OCI-LY7 (cell line): ENCODE data around the gene DOLK. TPM values are rescaled to one million over a fixed set of nuclear protein-coding genes. Genes with fewer than 3 reads are reported as not detected.

Experiments used
- BruUV-seq: library from RNA; stranded (reverse); fragments of 400-500 nt; replicated peaks from 2 replicates; lab custom pipeline; 2021; lab: Mats Ljungman, UMichigan
- CTCF ChIA-PET: fragments of 300-600 bp; sonication (Branson Sonifier 250); formaldehyde crosslinking; loops from one replicate; lab custom pipeline; 2022; ENCODE audit warnings: antibody characterized with exemption; ENCODE audit not compliant: unreplicated experiment; lab: Charles Lee
- POLR2A ChIA-PET: fragments of 300-600 bp; sonication (Branson Sonifier 250); formaldehyde crosslinking; loops from one replicate; lab custom pipeline; 2022; ENCODE audit warnings: antibody characterized with exemption; lab: Charles Lee
- DNase-seq: peaks from one replicate; pipeline ENCODE4 v3.0.0-alpha.2; 2015; ENCODE audit warnings: low spot score
- H2AFZ ChIP-seq: fragments of 200-600 bp; sonication (generic), shearing (Covaris generic); 2 replicates; pipeline ENCODE4 v1.6.1; 2014; ENCODE audit warnings: mild to moderate bottlenecking, antibody characterized with exemption, low read length, moderate library complexity
- H3K27ac ChIP-seq: fragments of 200-600 bp; sonication (generic); 2 replicates; pipeline ENCODE4 v1.5.1; 2014; ENCODE audit warnings: mixed run types, low read depth, mild to moderate bottlenecking, moderate library complexity, low read length, inconsistent platforms; ENCODE audit not compliant: poor library complexity, severe bottlenecking
- H3K36me3 ChIP-seq: fragments of 200-600 bp; sonication (generic); 2 replicates; pipeline ENCODE4 v1.6.1; 2014; ENCODE audit warnings: mild to moderate bottlenecking, antibody characterized with exemption, low read length, moderate library complexity, mixed read lengths; ENCODE audit not compliant: insufficient read depth
- H3K4me1 ChIP-seq: fragments of 200-600 bp; sonication (generic); 2 replicates; pipeline ENCODE4 v1.5.1; 2014; ENCODE audit warnings: mild to moderate bottlenecking, low read length; ENCODE audit not compliant: insufficient read depth, poor library complexity, severe bottlenecking
- H3K4me2 ChIP-seq: fragments of 200-600 bp; sonication (generic); 2 replicates; pipeline ENCODE4 v1.6.1; 2014; ENCODE audit warnings: mild to moderate bottlenecking, low read length
- H3K4me3 ChIP-seq: fragments of 200-600 bp; sonication (generic); 2 replicates; pipeline ENCODE4 v1.5.1; 2014; ENCODE audit warnings: mild to moderate bottlenecking, low read depth, low read length; ENCODE audit not compliant: poor library complexity, severe bottlenecking
- H3K79me2 ChIP-seq: fragments of 200-600 bp; sonication (generic); 2 replicates; pipeline ENCODE4 v1.6.1; 2016; ENCODE audit warnings: low read depth, mild to moderate bottlenecking, low read length, moderate library complexity, mixed read lengths; ENCODE audit not compliant: insufficient read depth
- H3K9me2 ChIP-seq: fragments of 200-600 bp; sonication (generic); 2 replicates; pipeline ENCODE4 v1.6.1; 2016; ENCODE audit warnings: mild to moderate bottlenecking, low read length, mixed read lengths; ENCODE audit not compliant: insufficient read depth
- H3K9me3 ChIP-seq: fragments of 200-600 bp; sonication (generic); 2 replicates; pipeline ENCODE4 v1.6.1; 2014; ENCODE audit warnings: mild to moderate bottlenecking, mixed run types, low read length, mixed read lengths
- H4K20me1 ChIP-seq: fragments of 200-600 bp; sonication (generic); 2 replicates; pipeline ENCODE4 v1.6.1; 2014; ENCODE audit warnings: mild to moderate bottlenecking, antibody characterized with exemption, low read length, moderate library complexity, mixed read lengths; ENCODE audit not compliant: insufficient read depth
- EZH2phosphoT487 ChIP-seq: fragments of 200-600 bp; sonication (generic); IDR thresholded peaks from 2 replicates; pipeline ENCODE4 v1.6.1; 2018; ENCODE audit warnings: low read depth, borderline replicate concordance, mild to moderate bottlenecking, mixed run types, antibody characterized with exemption, low read length, moderate library complexity, mixed read lengths
- intact Hi-C: fragments of 100-400 bp; cut with micrococcal nuclease; formaldehyde crosslinking; loops from one replicate; pipeline ENCODE4 v1.10.0; 2022; ENCODE audit not compliant: unreplicated experiment
- total RNA-seq, 2 experiments: library from RNA; depleted of rRNA in 1 of 2; stranded (reverse); fragments of >200 nt in 1 of 2; shearing (Covaris generic) in 1 of 2; gene quantifications; 2 replicates each; pipeline ENCODE4 v1.2.3, GENCODE V29; 2014 to 2022
- TF ChIP-seq, protein P1 (sequence below): fragments of 200-600 bp; sonication (generic); conservative IDR thresholded peaks from 2 replicates; pipeline ENCODE4 v1.5.1; 2014; ENCODE audit warnings: mild to moderate bottlenecking, antibody characterized with exemption, low read length, moderate library complexity, mixed read lengths

The DOLK gene
- total RNA-seq, 2 experiments from 2014 or later, result 5.1 to 9.6 TPM

DNA sequence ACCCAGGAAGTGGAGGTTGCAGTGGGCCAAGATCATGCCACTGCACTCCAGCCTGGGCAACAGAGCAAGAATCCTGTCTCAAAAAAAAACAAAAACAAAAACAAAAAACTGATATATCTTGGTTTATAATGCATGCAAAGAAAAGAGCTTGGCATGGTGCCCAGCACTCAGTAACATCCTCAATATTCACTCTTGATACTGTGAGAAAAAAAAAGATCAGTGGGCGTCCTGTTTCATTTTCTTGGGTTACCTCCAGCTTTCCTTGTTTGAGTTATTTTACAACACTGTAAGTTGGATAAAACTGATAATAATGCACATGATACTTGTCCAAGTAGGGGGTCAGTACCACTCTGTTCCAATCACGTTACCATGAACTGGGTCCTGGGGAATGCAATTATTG, 18.8 kb downstream of the DOLK start:
- no peaks in the 10 kb centered on the region for H3K9me2 ChIP-seq
- H3K4me3 ChIP-seq, result no peak overlapping the region
- CTCF ChIA-PET, result interaction anchor here (1.3 to 1.4 kb wide), 2 partner anchors 51 to 66 kb away, joined by 4 to 5 read pairs; no protein-coding TSS in a partner anchor
- no peak for DNase-seq
- H2AFZ ChIP-seq, result no peak overlapping the region
- H3K27ac ChIP-seq, result no peak overlapping the region
- TF ChIP-seq EZH2phosphoT487, result no peak
- intact Hi-C loops, result loop anchor here (1.0 to 10.0 kb wide), 2 partner anchors 65 to 204 kb away; partner anchors contain the start of gene ZDHHC12
- peaks cover 21% of the 10 kb centered on the region for H3K36me3 ChIP-seq
- BruUV-seq, result no TSS peak
- POLR2A ChIA-PET, result interaction anchor here (1.1 to 2.3 kb wide), 2 partner anchors 9 to 66 kb away, joined by 4 to 6 read pairs; no protein-coding TSS in a partner anchor
- no peaks in the 10 kb centered on the region for H4K20me1 ChIP-seq
- H3K4me1 ChIP-seq, result peaks cover 12% of the 10 kb centered on the region
- H3K79me2 ChIP-seq, result no peaks in the 10 kb centered on the region
- no peaks in the 10 kb centered on the region for H3K9me3 ChIP-seq
- H3K4me2 ChIP-seq, result no peak overlapping the region

DNA sequence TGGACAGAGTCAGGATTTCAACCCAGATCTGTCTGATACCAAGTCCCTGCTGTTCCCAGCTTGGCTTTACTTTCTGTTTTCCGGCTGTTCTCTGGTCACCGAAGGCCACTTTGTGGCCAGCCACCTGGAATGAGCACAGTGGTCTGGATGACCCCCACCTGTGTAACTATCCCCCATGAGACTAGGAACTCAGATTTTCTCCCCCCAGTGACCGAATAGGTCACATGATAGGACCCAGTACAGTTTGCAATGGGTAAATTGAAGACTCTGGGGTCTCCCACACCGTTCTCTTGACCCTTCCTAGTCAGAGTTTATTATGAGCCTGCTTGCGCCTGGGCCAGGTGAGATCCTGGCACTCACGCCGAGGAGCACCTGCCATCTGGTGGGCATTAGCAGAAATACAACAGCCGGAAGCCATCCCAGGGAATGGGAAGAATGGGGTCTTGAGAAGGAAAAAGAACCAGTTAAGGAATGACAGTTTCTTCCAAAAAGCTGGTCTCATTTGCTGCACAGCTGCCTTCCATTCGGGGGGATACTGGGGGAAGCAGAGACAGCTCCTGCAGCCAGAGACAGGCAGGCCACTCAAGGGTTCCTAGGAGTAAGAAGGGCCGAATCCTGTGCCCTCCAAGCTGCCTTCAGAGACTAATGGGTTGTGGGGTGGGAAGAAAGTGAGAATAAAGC, 19.5 kb downstream of the DOLK start:
- Histone ChIP-seq H3K4me3 (no peak overlapping the region), H3K4me2 (peak overlapping the region; percentile 27; the same call in 1 of the 2 replicates), H3K27ac (no peak overlapping the region), H3K4me1 (peaks cover 17% of the 10 kb centered on the region), H3K36me3 (peaks cover 16% of the 10 kb centered on the region; the same call in 1 of the 2 replicates), H2AFZ (no peak overlapping the region), H3K9me2 (no peaks in the 10 kb centered on the region), H3K79me2 (peaks cover 5% of the 10 kb centered on the region; the same call in 1 of the 2 replicates), H3K9me3 (no peaks in the 10 kb centered on the region), H4K20me1 (no peaks in the 10 kb centered on the region)
- ChIA-PET POLR2A (interaction anchor here (0.7 to 2.3 kb wide), 3 partner anchors 8 to 99 kb away, joined by 4 to 6 read pairs (median 4); no protein-coding TSS in a partner anchor), CTCF (interaction anchor here (1.3 to 1.4 kb wide), 2 partner anchors 50 to 65 kb away, joined by 4 to 5 read pairs; no protein-coding TSS in a partner anchor)
- intact Hi-C loops, result loop anchor here (1.0 to 10.0 kb wide), 2 partner anchors 65 to 203 kb away; partner anchors contain the start of gene ZDHHC12
- no TSS peak for BruUV-seq
- TF ChIP-seq, protein P1, sequence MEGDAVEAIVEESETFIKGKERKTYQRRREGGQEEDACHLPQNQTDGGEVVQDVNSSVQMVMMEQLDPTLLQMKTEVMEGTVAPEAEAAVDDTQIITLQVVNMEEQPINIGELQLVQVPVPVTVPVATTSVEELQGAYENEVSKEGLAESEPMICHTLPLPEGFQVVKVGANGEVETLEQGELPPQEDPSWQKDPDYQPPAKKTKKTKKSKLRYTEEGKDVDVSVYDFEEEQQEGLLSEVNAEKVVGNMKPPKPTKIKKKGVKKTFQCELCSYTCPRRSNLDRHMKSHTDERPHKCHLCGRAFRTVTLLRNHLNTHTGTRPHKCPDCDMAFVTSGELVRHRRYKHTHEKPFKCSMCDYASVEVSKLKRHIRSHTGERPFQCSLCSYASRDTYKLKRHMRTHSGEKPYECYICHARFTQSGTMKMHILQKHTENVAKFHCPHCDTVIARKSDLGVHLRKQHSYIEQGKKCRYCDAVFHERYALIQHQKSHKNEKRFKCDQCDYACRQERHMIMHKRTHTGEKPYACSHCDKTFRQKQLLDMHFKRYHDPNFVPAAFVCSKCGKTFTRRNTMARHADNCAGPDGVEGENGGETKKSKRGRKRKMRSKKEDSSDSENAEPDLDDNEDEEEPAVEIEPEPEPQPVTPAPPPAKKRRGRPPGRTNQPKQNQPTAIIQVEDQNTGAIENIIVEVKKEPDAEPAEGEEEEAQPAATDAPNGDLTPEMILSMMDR, result peak; percentile 95
- TF ChIP-seq EZH2phosphoT487, result no peak
- DNase-seq, result peak; percentile 70

DNA sequence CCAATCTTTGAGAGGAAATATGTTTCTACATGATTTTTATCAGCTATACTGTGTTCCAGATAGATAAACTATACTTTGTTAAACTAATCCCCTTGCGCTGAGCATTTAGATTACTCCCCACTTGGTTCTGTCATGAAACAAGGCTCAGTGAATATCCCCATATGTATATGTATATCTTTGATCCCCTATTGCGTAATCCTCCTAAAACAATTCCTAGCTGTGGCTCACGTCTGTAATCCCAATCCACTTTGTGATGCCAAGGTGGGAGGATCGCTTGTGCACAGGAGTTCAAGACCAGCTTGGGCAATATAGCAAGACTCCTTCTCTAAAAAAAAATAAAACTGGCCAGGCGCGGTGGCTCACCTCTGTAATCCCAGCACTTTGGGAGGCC, 23.9 kb downstream of the DOLK start:
- H4K20me1 ChIP-seq, result no peaks in the 10 kb centered on the region
- no TSS peak for BruUV-seq
- H3K9me3 ChIP-seq, result no peaks in the 10 kb centered on the region
- ChIA-PET CTCF (no interaction called here), POLR2A (interaction anchor here (1.2 to 1.4 kb wide), 3 partner anchors 44 to 65 kb away, joined by 4 to 5 read pairs (median 5); no protein-coding TSS in a partner anchor)
- peaks cover 5% of the 10 kb centered on the region; the same call in 1 of the 2 replicates for H3K79me2 ChIP-seq
- H3K27ac ChIP-seq, result peak overlapping the region; percentile 98
- TF ChIP-seq EZH2phosphoT487, result no peak
- TF ChIP-seq, protein P1, result no peak
- intact Hi-C loops, result loop anchor here (5.0 to 10.0 kb wide), 3 partner anchors 199 to 371 kb away; partner anchors contain the start of genes SPTAN1 and ZDHHC12
- H3K36me3 ChIP-seq, result peaks cover 26% of the 10 kb centered on the region; the same call in 1 of the 2 replicates
- H2AFZ ChIP-seq, result no peak overlapping the region
- no peak for DNase-seq
- H3K4me2 ChIP-seq, result peak overlapping the region; percentile 97
- peaks cover 45% of the 10 kb centered on the region for H3K4me1 ChIP-seq
- H3K9me2 ChIP-seq, result no peaks in the 10 kb centered on the region
- H3K4me3 ChIP-seq, result peak overlapping the region; percentile 79
